HL-60/S4 treated with phorbol 12-myristate 13-acetate at 8.2 ng/mL for 4 days and 3 days (cell line): ENCODE measurements around the gene OR13C2.

Source experiments
- in situ Hi-C: fragments of 300-500 bp; cut with MboI; formaldehyde crosslinking; loops from 2 replicates; pipeline ENCODE4 v1.15.0; 2022; ENCODE audit warnings: low sequenced_read_pairs

Gene OR13C2

DNA sequence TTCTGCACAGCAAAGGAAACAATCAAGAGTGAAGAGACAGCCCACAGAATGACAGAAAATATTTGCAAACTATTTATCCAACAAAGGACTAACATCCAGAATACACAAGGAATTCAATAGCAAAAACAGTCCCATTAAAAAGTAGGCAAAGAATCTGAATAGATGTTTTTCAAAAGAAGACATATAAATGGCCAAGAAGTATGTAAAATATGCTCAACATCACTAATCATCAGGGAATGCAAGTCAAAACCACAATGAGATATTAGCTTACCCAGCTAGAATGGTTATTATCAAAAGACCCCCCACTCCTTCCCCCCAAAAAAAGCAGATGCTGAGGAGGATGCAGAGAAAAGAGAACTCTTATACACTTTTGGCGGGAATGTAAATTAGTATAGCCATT is 49.9 kb downstream of the OR13C2 start:
- in situ Hi-C loops: no loop called here
